Measurements from ENCODE around the gene MEX3D. TPM values are rescaled to one million over a fixed set of nuclear protein-coding genes. Genes with fewer than 3 reads are reported as not detected.
A peak's percentile ranks its signal among the peaks of the same experiment; 100 is the strongest.

The MEX3D gene
- total and polyA plus RNA-seq, 2 of the 4 experiments (the other 2 are of a cell fraction): 9.1 to 9.6 TPM

- WGBS, 2 experiments (ENCODE audit: extremely low coverage in 2 of 2, insufficient read length in 1 of 2): 0% methylated on average over 75 of the region's 108 CpGs; no CpG with 5 or more reads in 1 of the 2 experiments
- Histone ChIP-seq H3K27me3 (ENCODE audit: control insufficient read depth, insufficient read depth, low read length) (no peaks in the 10 kb centered on the region; the same call in 1 of the 2 replicates), H3K23ac (ENCODE audit: low read depth, low read length) (peak overlapping the region; percentile 17; the same call in 1 of the 2 replicates), H3K9ac (ENCODE audit: low read depth, low read length) (peak overlapping the region; percentile 98), H3K56ac (ENCODE audit: extremely low read depth, insufficient read depth, low read length) (peak overlapping the region; percentile 52; the same call in 1 of the 2 replicates), H2AK9ac (replicated peaks; ENCODE audit: low read depth, low read length, poor library complexity) (peak overlapping the region; percentile 100), H3K14ac (replicated peaks; ENCODE audit: low read depth, low read length) (0 out of 2 replicates have a peak overlapping the region, but pooled peaks have one; percentile 31), H3K36me3 (ENCODE audit: control insufficient read depth, insufficient read depth, low read length) (peaks cover 4% of the 10 kb centered on the region; the same call in 1 of the 2 replicates), H3K4me2 (ENCODE audit: low read depth, low read length) (peak overlapping the region; percentile 77), H3K79me1 (ENCODE audit: low read depth in 1 of 2, low read length in 2 of 2) (peaks cover 0 to 31% of the 10 kb centered on the region in 2 experiments; a peak in 2 of 4 replicates), H4K91ac (ENCODE audit: insufficient read depth, low read depth, low read length) (peak overlapping the region; percentile 58), H4K5ac (ENCODE audit: low read depth, low read length) (peak overlapping the region; percentile 84; the same call in 1 of the 2 replicates), H2BK20ac (ENCODE audit: low read depth, low read length) (no peak overlapping the region), H3K4ac (ENCODE audit: low read depth, low read length) (peak overlapping the region; percentile 95; the same call in 1 of the 2 replicates), H3K9me3 (ENCODE audit: control insufficient read depth, insufficient read depth, low read length) (no peaks in the 10 kb centered on the region), H2BK5ac (ENCODE audit: low read depth, low read length, poor library complexity, severe bottlenecking) (peak overlapping the region; percentile 91), H3K9me1 (ENCODE audit: insufficient read depth, low read length) (peaks cover 10% of the 10 kb centered on the region), H4K20me1 (ENCODE audit: insufficient read depth, low read length) (peaks cover 50% of the 10 kb centered on the region), H2AK5ac (ENCODE audit: low read depth, low read length) (peak overlapping the region; percentile 81), H2BK120ac (ENCODE audit: low read depth, low read length) (no peak overlapping the region), H4K8ac (ENCODE audit: low read depth in 2 of 2, low read length in 2 of 2) (peak overlapping the region in 1 of 2 experiments; percentile 40; a peak in 1 of 4 replicates), H3K27ac (ENCODE audit: insufficient read depth, low read length) (peak overlapping the region; percentile 95), H2AFZ (replicated peaks; ENCODE audit: low read length, poor library complexity) (peak overlapping the region; percentile 82), H3K18ac (ENCODE audit: low read depth, low read length) (peak overlapping the region; percentile 78; the same call in 1 of the 2 replicates), H3K4me1 (ENCODE audit: control insufficient read depth, insufficient read depth, low read length) (peaks cover 8% of the 10 kb centered on the region), H3K4me3 (ENCODE audit: insufficient read depth, low read depth, low read length) (peak overlapping the region; percentile 97), H2BK15ac (ENCODE audit: low read depth, low read length) (no peak overlapping the region)
- TF ChIP-seq CTCF (conservative IDR thresholded peaks at IDR 0.05; ENCODE audit: low read depth, low read length) (no peak), POLR2A (IDR thresholded peaks at IDR 0.05; ENCODE audit: low read depth, low read length) (0 out of 2 replicates have a peak, but pooled peaks have one; percentile 24)
- dilution Hi-C loops (cut with HindIII; ENCODE audit: low sequenced_read_pairs, unreplicated experiment): no loop called here
- in situ Hi-C loops (cut with MboI; ENCODE audit: low sequenced_read_pairs): no loop called here
- ATAC-seq (ENCODE audit: low read depth) (peak; percentile 40), DNase-seq (no peak)
- ChIA-PET CTCF (interaction anchor here (0.6 to 1.5 kb wide), 2 partner anchors 21 to 53 kb away, joined by 5 to 11 read pairs; no protein-coding TSS in a partner anchor), POLR2A (ENCODE audit: unreplicated experiment) (no interaction called here)
- no TSS peak for BruUV-seq (replicated peaks)
- intact Hi-C loops (cut with micrococcal nuclease): loop anchor here (10.0 kb wide), 1 partner anchor 988 kb away; no protein-coding TSS in a partner anchor
Measured at GRCh38 chr19:1567116-1567847, 843 bp downstream of the MEX3D start.

Measured in IMR-90 (cell line).